H4 (cell line): ENCODE results near the gene CLASRP. TPM values are rescaled to one million over a fixed set of nuclear protein-coding genes. Genes with fewer than 3 reads are reported as not detected.

Experiments
- DNase-seq: peaks from one replicate; pipeline ENCODE4 v3.0.0-alpha.2; 2015; ENCODE audit warnings: low spot score
- total RNA-seq: library from RNA; depleted of rRNA; stranded (reverse); fragments of >200 nt; shearing (Covaris generic); gene quantifications from 2 replicates; pipeline ENCODE4 v1.2.3, GENCODE V29; 2014

CLASRP gene
- total RNA-seq, 1 experiment from 2014 or later, result 20.4 TPM

DNA sequence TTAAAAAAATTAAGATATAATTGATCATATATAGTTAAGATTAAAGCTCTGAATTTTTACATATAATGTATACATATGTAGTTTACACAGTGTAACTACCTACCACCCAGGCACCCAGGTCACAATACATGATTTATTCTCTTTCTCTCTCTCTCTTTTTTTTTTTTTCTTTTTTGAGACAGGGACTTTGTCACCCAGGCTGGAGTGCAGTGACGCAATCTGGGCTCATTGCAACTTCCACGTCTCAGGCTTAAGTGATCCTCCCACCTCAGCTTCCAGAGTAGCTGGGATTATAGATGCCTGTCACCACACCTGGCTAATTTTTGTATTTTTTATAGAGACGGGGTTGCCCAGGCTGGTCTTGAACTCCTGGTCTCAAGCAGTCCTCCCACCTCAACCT lies 18.8 kb upstream of the CLASRP start:
- no peak for DNase-seq

DNA sequence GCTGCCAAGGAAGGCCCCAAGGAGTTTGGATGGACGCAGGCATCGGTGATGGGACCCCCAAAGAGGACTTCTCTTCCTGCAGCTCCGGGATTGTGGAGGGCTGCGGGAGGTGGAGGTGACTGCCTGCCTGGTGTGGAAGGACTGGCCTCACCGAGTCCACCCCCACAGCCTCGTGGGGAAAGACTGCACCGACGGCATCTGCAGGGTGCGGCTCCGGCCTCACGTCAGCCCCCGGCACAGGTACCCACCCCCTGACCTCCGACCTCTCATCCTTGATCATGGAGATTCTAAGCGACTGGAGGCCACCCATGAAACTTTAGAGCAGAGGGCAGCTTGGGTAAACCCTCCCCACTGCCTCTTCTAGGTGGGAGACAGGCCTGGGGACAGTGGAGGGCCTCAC lies 16.9 kb upstream of the CLASRP start:
- no peak for DNase-seq

DNA sequence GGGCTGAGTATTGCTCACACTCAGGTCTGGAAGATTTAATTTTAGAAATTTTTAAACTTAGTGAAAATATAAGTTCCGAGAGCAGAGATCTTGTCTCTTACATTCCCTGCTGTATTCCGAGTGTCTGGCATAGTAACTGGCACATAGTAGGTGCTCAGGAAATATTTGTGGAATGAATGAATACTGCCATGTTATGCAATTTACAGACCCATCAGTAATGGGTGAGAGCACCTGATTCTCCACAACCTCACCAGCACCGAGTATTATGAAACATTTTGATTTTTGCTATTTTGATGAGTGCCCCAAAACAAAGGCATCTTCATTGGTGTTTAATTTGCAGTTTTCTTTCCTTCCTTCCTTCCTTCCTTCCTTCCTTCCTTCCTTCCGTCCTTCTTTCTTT lies 15.8 kb upstream of the CLASRP start:
- no peak for DNase-seq

DNA sequence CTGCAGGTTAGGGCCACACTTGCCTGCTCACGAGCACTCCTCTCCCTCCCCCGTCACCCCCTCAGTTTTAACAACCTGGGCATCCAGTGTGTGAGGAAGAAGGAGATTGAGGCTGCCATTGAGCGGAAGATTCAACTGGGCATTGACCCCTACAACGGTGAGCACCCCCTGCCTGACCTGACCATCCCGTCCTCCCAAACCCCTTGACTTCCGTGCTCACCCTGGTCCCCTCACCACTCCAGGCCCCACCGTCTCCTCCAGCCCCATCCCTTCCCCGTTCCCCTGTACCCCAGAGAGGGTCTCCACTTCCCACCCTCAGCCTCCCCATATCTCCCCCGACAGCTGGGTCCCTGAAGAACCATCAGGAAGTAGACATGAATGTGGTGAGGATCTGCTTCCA lies 13.6 kb upstream of the CLASRP start:
- no peak for DNase-seq

DNA sequence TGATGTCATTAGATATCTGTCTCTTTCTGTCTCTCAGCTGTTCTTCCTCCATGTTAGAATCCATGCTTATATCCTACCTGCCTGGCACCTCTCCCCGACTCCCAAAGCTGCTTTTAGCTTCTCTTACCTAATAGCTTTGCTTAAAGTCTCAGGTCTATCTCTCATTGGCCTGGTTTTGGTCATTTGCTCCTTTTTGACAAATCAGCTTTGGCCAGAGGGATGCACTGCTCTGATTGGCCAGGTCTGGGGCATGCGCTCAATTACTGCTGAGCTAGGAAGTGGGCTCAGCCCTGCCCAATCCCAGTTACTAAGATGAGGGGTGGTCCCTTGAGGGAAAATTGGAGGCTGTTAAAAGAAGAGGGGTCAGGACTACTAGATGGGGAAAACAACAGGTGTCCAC lies 11.5 kb upstream of the CLASRP start:
- DNase-seq, result no peak

DNA sequence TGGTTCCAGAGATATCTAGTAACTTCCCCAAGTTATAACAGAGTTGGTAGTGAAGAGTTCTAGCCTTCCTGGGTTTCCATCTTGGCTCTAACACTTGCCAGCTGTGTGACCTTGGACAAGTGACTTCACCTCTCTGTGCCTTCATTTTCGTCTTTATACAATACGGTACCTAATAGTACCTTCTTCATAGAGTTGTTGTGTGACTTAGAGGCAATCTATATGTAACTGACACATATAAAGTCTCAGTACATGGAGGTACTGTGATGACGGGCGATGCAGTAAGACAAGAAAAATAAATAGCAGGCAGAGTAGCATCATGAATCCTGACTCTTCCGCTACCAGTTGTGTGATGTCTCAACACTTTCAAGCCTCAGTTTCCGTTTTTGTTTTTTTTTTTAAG lies 8.0 kb upstream of the CLASRP start:
- DNase-seq, result no peak

DNA sequence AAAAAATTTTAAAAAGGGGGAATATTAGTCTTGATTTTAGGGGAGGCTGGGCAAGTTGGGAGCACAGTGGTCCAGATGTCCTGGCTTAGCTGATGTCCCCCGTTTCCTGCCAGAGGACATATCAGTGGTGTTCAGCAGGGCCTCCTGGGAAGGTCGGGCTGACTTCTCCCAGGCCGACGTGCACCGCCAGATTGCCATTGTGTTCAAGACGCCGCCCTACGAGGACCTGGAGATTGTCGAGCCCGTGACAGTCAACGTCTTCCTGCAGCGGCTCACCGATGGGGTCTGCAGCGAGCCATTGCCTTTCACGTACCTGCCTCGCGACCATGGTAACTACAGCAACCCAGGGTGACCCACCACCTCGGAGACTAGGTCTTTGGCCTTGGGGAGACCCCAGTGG lies 6.4 kb upstream of the CLASRP start:
- DNase-seq, result no peak

DNA sequence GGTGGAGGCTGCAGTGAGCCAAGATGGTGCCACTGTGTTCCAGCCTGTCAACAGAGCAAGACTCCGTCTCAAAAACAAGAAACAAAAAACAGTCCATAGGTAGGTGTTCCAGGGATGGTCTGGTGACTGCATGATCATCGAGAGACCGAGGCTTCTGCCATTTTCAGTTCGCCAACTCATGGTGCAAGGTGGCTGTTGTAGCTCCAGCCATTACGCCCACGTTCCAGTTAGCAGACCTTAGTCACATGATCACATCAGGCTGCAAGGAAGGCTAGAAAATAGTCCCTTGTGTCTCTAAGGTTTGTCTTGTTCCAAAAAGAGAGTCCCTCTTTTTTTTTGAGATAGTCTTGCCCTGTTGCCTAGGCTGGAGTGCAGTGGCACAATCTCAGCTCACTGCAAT lies 3.1 kb upstream of the CLASRP start:
- no peak for DNase-seq

DNA sequence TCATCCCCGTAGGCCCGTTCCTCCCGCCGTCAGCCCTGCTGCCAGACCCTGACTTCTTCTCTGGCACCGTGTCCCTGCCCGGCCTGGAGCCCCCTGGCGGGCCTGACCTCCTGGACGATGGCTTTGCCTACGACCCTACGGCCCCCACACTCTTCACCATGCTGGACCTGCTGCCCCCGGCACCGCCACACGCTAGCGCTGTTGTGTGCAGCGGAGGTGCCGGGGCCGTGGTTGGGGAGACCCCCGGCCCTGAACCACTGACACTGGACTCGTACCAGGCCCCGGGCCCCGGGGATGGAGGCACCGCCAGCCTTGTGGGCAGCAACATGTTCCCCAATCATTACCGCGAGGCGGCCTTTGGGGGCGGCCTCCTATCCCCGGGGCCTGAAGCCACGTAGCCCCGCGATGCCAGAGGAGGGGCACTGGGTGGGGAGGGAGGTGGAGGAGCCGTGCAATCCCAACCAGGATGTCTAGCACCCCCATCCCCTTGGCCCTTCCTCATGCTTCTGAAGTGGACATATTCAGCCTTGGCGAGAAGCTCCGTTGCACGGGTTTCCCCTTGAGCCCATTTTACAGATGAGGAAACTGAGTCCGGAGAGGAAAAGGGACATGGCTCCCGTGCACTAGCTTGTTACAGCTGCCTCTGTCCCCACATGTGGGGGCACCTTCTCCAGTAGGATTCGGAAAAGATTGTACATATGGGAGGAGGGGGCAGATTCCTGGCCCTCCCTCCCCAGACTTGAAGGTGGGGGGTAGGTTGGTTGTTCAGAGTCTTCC lies 1.3 kb upstream of the CLASRP start:
- DNase-seq, result no peak

DNA sequence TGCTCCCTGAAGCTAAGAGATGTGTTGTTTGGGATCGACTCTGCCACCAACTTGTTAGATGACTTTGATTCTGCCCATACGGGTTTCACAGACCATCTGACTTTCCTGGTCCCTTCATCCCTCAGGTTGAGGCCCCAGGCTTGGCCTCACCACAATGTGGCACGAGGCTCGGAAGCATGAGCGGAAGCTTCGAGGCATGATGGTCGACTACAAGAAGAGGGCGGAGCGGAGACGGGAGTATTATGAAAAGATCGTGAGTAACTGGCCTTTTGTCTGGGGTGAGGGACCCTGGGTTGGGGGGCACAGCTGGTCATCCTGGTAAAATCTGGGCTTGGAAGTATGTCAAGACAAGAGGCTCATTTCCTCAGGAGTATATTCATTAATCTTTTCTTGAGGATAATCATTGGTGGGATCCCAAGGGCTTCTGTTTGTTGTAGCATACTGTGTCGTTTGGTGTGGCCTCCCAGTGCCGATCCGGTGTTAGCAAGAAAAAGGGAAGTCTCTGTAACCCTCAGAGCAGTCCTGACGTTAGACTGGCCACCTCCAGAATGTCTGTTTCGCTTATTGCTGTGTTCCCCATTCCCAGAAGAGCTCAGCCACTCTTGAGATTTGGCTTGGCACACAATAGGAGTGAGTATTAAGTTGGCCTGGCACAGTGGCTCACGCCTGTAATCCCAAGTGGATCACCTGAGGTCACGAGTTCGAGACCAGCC lies 1.4 kb downstream of the CLASRP start:
- DNase-seq, result no peak

DNA sequence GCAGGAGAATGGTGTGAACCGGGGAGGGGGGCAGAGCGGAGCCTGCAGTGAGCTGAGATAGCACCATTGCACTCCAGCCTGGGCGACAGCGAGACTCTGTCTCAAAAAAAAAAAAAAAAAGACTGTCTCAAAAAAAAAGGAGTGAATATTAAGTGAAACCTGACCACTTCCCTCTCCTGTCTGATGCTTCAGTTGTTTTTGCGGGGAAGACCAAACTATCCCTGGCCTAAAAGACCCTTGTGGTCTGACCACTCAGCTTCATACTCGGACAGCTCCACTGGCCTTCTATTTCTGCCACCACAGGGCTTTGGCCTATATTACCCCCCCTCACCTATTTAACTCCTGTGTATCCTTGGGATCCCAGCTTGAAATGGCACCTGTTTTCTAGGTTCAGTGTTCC lies 2.3 kb downstream of the CLASRP start:
- no peak for DNase-seq

DNA sequence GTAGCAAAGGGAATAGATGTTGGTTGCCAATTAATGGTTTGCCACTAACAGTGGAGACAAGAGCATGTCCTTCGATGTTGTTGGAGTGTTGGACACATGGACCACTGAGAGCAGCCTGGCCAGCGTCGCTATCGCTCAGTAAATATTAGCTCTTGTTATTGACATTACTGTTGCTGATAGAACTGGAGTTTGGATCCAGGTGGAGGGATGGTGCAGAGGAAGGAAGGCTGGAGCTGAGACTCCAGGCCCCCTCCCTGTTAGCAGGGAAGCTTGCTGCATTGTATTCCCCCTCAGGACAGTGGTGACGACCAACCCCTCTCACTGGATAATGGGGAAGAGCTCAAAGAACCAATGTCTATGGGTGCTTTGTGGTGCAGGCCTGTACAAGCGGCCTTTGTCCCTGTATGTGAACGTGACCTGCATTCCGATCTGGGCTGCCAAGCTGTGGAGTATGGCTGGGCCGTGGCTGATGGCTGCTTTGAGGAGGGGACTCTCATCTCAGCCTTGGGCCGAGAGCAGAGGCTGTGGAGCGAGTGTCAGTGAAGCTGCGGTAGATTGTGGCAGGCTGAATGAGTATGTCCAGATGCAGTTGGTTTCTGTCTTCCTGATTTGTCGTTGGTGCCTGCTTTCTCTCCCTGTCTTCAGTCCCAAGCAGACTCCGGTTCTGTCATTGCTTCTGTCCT lies 7.0 kb downstream of the CLASRP start:
- DNase-seq, result no peak

DNA sequence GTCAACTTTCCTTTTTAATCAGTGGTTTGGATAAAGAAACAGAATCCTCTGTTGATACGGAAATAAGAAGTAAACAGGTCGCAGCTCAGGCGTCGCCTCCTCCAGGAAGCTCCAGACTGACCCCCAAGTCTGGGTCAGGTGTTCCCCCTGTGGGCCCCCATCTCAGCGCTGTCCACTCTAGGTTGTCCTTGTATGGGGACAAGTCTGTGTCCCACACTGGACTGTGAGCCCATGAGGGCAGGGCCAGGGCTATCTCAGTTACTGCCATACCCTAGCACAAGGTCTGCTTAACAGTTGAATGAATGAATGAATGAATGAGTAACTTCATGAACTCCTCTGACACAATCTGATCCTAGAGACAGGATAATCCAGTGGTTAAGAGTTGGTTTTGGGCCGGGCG lies 7.5 kb downstream of the CLASRP start:
- DNase-seq, result no peak

DNA sequence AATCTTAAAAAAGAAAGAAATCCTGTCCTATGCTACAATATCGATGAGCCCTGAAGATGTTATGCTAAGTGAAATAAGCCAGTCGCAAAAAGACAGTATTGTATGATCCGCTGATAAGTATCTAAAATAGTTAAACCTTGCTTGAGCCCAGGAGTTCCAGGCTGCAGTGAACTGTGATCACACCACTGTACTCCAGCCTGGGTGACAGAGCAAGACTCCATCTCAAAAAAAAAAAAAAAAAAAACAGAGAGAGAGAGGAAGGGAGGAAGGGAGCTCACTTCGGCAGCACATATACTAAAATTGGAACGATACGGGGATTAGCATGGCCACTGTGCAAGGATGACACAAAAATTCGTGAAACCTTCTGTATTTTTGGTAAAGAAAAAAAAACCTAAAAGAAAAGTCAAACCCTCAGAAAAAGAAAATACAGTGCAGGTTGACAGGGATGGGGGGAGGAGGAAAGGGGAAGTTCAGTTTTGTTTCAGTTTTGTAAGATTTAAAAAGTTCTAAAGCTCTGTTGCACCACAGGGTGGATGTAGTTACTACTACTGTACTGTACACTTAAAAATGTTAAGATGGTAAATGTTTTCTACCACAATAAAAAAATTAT lies 8.4 kb downstream of the CLASRP start:
- DNase-seq, result no peak

DNA sequence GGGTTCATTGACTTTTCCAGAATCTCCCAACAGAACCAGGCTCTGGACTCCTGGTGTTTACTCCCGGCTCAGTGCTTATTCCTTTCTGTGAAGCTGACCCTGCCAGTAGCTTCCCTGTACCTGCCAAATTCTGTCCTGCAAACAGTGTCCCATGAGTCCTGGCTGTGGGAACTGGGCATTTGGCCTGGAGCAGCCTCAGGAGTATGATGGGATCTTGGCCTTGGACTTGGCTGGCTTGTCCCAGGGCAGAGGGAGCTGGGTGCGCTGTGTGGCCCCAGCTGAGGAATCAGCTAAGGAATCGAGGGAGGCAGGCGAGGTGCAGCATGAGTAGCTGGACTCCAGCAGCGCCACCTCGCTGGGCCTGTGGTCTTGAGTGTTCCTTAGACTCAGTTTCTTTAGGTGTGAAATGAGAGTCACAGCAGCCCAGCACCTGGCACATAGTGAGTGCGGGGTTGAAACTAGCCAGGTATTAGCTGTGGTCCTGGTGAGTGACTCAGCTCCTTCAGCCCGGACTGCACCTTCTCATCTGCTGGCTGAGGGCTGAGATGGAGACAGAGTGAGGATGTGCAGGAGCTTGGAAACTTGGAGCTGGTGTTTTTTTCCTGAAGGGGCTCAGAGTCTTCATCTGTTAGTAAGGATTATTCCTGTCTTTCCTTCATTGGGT lies 10.4 kb downstream of the CLASRP start:
- no peak for DNase-seq

DNA sequence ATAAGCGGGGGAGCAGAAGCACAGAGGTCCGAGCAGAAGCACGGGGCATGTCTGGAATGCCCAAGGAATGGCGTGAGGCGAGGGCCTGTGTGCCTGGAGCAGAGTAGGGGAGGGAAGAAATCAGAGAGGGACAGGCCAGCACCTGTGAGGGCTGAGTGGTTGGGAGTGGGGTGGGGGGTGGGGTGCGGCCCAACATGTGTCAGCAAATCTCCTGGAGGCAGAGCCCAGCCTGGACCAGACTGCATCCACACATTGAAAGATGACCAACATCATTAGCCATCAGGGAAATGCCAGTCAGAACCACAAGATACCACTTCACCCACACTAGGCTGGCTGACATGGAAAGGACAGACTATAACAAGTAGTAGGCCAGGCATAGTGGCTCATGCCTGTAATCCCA lies 11.2 kb downstream of the CLASRP start:
- DNase-seq, result no peak

DNA sequence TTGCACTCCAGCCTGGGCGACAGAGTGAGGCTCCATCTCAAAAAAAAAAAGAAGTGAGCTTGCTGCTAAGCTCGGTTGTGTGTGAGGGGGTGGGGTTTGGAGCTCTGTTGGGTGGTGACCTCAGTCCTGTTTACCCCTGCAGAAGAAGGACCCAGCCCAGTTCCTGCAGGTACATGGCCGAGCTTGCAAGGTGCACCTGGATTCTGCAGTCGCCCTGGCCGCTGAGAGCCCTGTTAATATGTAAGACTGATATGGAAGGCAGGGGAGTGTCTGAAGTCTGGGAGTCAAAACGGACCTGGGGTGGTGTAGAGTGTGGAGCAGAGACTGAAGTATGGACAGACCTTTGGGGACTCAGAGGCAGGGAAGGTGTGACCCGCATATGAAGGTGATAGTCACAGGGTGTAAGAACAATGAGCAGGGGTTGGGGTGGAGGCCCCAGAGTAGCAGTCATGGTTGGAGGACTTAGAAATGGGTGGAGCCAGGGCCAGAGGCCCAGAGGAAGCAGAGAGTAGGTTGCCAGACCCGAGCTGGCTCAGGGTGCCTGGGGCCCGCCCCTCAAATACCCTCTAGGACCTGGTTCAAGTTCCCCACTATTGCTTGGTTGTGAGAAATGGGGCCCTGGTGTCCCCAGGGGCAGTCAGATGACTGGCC lies 13.2 kb downstream of the CLASRP start:
- no peak for DNase-seq

DNA sequence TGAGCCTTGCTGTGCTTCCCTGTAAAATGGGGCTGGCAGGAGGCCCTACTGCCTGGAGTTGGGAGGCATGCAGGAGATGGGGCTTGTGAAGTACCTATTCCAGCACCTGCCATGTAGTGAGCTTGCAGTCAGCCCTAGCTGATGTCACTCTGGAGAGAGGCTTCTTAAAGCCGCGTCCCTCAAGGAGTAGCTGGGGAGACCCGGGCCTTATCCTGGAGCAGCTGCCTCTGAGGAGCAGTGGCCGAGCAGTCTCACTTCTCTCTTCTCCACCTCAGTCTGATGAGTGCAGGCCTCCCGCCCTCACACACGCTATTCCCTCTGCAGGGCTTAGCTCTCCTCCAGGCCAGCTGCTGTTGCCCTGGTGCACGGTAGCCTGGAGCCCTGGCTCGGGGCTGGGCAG lies 18.0 kb downstream of the CLASRP start:
- no peak for DNase-seq

DNA sequence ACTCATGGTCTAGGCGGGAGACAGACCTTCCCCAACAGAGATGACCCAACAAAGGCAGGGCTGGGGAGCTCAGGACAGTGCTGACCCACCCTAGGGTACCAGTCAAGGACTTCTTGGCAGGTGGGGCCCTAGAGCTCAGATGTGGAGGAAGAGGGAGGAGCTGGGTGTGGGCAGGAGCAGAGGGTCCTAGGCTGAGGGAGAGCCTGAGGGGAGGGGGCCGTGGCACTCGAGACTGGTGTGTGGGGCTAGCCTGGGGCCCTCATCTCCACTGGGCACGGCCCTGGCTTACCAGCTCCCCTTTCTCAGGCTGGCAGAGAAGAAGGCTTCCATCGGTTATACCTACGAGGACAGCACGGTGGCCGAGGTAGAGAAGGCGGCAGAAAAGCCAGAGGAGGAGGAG lies 18.6 kb downstream of the CLASRP start:
- DNase-seq, result no peak

DNA sequence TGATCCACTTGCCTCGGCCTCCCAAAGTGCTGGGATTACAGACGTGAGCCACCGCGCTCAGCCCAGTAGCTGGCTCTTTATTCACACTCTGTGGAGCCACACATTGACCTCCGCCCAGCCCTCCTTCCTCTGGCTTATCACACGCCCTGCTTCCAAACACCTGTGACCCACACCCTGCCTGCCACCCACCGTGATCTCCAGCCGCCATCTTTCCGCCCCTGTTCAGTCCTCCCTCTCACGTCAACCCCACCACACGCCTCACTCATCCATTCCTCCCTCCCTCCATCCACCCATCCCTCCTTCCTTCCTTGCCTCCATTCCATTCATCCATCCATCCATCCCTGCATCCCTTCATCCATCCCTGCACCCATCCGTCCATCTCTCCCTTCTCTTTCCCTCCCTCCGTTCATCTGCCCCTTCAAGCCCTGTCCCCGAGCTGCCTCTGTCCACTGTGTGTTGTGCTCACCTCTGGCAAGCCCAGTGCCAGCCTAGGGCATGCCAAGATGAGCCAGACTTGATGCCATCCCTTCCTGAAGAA lies 19.8 kb downstream of the CLASRP start:
- DNase-seq, result no peak

DNA sequence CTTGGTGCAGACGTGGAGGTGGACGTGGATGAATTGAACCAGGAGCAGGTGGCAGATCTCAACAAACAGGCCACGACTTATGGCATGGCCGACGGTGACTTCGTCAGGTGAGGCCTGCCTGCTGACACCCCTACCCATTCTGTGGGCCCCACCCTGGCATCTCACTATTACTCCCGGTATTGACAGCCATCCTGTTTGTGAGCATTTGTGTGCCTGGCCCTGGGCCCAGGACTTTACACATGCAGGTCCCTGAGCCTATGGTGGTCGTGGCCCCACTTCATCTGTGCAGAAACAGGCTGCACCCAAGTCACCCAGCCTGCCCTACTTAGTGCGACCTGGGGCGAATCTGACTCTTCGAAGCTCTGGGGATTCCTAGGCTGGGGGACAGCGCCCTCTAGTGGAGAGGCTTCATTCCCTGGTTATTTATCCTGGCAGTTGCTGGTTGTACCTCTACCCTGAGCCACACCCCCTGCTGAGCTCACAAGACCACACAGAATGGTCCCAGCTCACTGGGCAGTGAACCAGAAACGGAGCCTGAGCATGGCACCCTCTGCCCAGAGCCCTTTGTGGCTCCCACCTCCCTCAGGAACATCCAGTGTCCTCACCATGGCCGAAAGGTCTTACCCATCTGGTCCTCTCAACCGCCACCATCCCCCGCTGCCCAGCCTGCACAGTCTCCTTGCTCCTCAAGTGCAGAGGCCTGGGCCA lies 20.6 kb downstream of the CLASRP start:
- peak; percentile 36 for DNase-seq
